GM21723 (cell line): ENCODE measurements around the gene RAP1GAP2.
"Not testable (repeated sequence)": the region's sequence is repeated elsewhere in the genome, so short reads cannot be mapped to it uniquely, and the experiment has no call there.

Source experiments
- ATAC-seq: cut with Tn5 transposase; IDR thresholded peaks from one replicate; pipeline ENCODE4 v1.9.1; 2021; ENCODE audit warnings: mild to moderate bottlenecking, moderate library complexity; ENCODE audit not compliant: unreplicated experiment

Gene RAP1GAP2

GRCh38 chr17:2796164-2797125, at the start of gene RAP1GAP2:
TSS of gene RAP1GAP2 (plus strand) at chr17:2796438. CDS start at chr17:2796528, 90 bp downstream.
- no peak for ATAC-seq

- ATAC-seq = no peak
Measured at GRCh38 chr17:2749058-2749783, 47.0 kb upstream of the RAP1GAP2 start, which contains the start of gene CCDC92B. TSS of gene CCDC92B (minus strand) at chr17:2749652. CDS start at chr17:2735145, 14,507 bp downstream.

GRCh38 chr17:2749784-2750181, 46.5 kb upstream of the RAP1GAP2 start:
- ATAC-seq = no peak

GRCh38 chr17:2750721-2751120, 45.5 kb upstream of the RAP1GAP2 start:
- no peak for ATAC-seq

- ATAC-seq = no peak
Measured at GRCh38 chr17:2751491-2751890, 44.7 kb upstream of the RAP1GAP2 start.

- ATAC-seq = no peak
Measured at GRCh38 chr17:2755891-2756724, 40.1 kb upstream of the RAP1GAP2 start.

- ATAC-seq = no peak
Measured at GRCh38 chr17:2758870-2759269, 37.4 kb upstream of the RAP1GAP2 start.

- ATAC-seq = no peak
Measured at GRCh38 chr17:2770129-2770528, 26.1 kb upstream of the RAP1GAP2 start.

- no peak for ATAC-seq
Measured at GRCh38 chr17:2775206-2775605, 21.0 kb upstream of the RAP1GAP2 start.

GRCh38 chr17:2776589-2777241, 19.5 kb upstream of the RAP1GAP2 start:
- ATAC-seq = no peak

GRCh38 chr17:2777242-2777867, 18.9 kb upstream of the RAP1GAP2 start:
- no peak for ATAC-seq

- no peak for ATAC-seq
Measured at GRCh38 chr17:2778489-2778888, 17.7 kb upstream of the RAP1GAP2 start.

- ATAC-seq = no peak
Measured at GRCh38 chr17:2779545-2779944, 16.7 kb upstream of the RAP1GAP2 start.

- ATAC-seq = no peak
Measured at GRCh38 chr17:2780256-2780655, 16.0 kb upstream of the RAP1GAP2 start.

GRCh38 chr17:2780931-2781454, 15.2 kb upstream of the RAP1GAP2 start:
- ATAC-seq = no peak

GRCh38 chr17:2781598-2781997, 14.6 kb upstream of the RAP1GAP2 start:
- not testable (repeated sequence) for ATAC-seq

- ATAC-seq = no peak
Measured at GRCh38 chr17:2782055-2782454, 14.2 kb upstream of the RAP1GAP2 start.

GRCh38 chr17:2783310-2784030, 12.8 kb upstream of the RAP1GAP2 start:
- ATAC-seq = no peak

- ATAC-seq = no peak
Measured at GRCh38 chr17:2784864-2785263, 11.4 kb upstream of the RAP1GAP2 start.
